ENCODE results near the gene ZNF784. TPM values are rescaled to one million over a fixed set of nuclear protein-coding genes. Genes with fewer than 3 reads are reported as not detected.

ZNF784 gene, protein sequence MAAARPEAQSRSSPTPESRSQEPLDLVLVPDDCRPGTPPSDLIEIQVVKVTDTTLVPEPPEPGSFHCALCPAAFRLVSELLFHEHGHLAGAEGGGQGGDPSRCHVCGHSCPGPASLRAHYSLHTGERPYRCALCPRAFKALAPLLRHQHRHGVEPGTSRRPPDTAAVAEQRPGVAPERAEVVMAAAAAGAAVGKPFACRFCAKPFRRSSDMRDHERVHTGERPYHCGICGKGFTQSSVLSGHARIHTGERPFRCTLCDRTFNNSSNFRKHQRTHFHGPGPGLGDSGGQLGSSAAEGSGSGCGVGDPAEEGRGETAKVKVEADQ
- 2.8 and 4.8 TPM in 2 replicates for total RNA-seq (ENCODE audit: low replicate concordance)

DNA sequence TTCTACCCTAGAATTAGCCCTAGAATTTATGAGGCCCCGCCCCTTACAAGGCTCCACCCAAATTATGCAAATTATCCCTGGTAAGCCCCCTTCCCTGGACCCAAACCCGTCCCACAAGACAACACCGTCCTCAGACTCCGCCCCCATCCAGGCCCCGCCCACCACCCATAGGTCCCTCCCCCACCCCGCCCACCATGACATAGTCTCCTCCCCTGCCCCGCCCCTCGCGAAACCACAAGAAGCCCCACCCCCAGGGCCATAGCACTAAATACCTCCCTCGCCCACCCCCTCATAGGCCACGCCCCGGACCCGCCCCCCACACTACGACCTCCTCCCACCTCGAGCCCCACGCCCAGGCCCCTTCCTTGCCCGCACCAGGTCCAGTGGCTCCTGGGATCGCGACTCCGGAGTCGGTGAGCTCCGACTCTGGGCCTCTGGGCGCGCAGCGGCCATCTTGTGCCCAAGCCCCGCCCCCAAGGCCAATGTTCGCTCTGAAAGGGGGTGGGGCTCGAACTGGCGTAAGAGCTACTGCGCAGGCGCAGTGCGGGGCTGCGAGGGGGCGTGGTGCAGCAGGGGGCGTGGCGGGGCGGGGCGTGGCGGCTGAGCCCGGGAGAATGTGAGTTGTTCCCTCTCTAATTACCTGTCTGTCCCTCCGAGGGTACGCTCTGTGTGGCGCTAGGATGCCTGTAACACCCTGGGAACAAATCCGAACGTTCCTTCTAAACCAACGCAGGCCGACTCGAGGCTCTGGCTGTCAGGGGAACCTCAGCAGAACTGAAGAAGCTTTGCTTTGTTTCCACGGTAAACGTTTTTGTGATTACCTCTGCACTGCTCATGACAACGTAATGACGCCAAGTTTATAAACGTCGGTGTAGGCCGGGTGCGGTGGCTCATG lies at the start of gene ZNF784:
TSS of gene ZNF784 (minus strand) at position 458 of the 895 bp plus-strand sequence. CDS start at position 453, 5 bp downstream.
- DNase-seq (ENCODE audit: low read depth), result peak; percentile 94
- H3K4me3 ChIP-seq (ENCODE audit: low read depth, low read length), result peak within 1 kb of the TSS; percentile 76
- TF ChIP-seq, protein P1, sequence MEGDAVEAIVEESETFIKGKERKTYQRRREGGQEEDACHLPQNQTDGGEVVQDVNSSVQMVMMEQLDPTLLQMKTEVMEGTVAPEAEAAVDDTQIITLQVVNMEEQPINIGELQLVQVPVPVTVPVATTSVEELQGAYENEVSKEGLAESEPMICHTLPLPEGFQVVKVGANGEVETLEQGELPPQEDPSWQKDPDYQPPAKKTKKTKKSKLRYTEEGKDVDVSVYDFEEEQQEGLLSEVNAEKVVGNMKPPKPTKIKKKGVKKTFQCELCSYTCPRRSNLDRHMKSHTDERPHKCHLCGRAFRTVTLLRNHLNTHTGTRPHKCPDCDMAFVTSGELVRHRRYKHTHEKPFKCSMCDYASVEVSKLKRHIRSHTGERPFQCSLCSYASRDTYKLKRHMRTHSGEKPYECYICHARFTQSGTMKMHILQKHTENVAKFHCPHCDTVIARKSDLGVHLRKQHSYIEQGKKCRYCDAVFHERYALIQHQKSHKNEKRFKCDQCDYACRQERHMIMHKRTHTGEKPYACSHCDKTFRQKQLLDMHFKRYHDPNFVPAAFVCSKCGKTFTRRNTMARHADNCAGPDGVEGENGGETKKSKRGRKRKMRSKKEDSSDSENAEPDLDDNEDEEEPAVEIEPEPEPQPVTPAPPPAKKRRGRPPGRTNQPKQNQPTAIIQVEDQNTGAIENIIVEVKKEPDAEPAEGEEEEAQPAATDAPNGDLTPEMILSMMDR (IDR thresholded peaks at IDR 0.05; ENCODE audit: insufficient read depth, low read length), result no peak

DNA sequence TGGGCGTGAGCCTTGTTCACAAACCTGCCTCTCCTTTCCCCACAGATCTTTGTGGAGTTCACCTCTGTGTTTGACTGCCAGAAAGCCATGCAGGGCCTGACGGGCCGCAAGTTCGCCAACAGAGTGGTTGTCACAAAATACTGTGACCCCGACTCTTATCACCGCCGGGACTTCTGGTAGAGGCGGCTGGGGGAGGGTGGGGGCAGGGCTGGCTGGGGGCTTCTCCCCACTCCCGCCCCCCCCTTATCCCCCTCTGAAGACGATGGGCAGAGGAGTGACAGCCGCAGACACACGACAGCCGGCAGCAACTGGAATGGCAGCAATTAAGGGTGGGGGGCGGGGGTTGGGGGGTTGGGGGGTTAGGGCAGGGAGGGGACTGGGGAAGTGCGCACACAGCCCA lies 49.5 kb upstream of the ZNF784 start:
- no peak overlapping the region for H3K4me3 ChIP-seq (ENCODE audit: low read depth, low read length)
- no peak for DNase-seq (ENCODE audit: low read depth)
- TF ChIP-seq, protein P1 (IDR thresholded peaks at IDR 0.05; ENCODE audit: insufficient read depth, low read length), result no peak

DNA sequence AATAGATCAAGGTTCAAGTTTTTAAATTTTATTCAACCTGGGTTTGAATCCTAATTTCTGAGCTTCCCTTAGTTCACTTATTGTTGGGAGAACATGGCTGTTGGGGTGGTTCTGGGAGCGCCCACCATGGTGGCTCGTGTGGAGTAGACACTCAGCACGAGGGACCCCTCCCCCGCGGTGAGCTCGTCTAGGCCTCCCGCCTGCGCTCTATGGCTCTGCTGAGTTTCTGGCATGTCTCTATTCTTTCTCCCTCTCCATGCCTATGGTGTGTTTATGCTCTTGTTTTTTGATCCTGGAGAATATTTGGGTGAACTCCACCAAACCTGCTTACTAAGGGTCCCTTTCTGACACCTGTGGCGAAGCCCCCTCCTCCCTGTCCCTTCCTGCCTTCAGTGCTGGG lies 49.1 kb upstream of the ZNF784 start:
- no peak for DNase-seq (ENCODE audit: low read depth)
- TF ChIP-seq, protein P1 (IDR thresholded peaks at IDR 0.05; ENCODE audit: insufficient read depth, low read length), result no peak
- no peak overlapping the region for H3K4me3 ChIP-seq (ENCODE audit: low read depth, low read length)

DNA sequence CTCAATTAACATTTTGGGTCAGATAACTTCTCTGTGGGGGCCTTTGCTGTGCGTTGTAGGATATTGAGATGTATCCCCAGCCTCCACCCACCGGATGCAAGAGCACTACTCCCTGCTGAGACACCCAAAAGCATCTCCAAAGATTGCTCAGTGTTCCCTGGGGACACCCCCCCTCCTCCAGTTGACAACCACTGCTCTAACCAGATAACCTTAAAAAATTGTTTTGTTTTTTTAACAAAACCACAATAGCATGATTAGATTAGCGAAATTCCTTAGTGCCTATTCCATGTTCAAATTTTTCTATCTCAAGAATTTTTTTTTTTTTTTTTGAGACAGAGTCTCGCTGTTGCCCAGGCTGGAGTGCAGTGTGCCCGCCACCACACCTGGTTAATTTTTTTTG lies 48.1 kb upstream of the ZNF784 start:
- H3K4me3 ChIP-seq (ENCODE audit: low read depth, low read length), result no peak overlapping the region
- DNase-seq (ENCODE audit: low read depth), result peak; percentile 42
- TF ChIP-seq, protein P1 (IDR thresholded peaks at IDR 0.05; ENCODE audit: insufficient read depth, low read length), result no peak

DNA sequence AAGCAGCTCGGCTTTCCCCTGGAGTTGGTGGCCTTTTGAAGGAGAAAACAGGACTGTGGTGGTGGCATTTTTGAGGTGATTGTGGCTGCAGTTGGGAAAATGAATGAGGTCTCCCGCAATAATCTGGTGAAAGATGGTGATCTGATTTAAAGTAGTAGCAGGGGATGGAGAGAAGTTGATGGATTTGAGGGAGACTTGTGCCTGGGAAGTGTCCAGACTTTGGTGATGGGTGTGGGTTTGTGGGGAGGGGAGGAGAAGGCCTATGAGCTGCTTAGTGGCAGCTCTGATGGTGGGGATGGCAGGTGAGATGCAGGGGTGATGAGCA lies 46.6 kb upstream of the ZNF784 start:
- no peak overlapping the region for H3K4me3 ChIP-seq (ENCODE audit: low read depth, low read length)
- TF ChIP-seq, protein P1 (IDR thresholded peaks at IDR 0.05; ENCODE audit: insufficient read depth, low read length), result no peak
- no peak for DNase-seq (ENCODE audit: low read depth)

DNA sequence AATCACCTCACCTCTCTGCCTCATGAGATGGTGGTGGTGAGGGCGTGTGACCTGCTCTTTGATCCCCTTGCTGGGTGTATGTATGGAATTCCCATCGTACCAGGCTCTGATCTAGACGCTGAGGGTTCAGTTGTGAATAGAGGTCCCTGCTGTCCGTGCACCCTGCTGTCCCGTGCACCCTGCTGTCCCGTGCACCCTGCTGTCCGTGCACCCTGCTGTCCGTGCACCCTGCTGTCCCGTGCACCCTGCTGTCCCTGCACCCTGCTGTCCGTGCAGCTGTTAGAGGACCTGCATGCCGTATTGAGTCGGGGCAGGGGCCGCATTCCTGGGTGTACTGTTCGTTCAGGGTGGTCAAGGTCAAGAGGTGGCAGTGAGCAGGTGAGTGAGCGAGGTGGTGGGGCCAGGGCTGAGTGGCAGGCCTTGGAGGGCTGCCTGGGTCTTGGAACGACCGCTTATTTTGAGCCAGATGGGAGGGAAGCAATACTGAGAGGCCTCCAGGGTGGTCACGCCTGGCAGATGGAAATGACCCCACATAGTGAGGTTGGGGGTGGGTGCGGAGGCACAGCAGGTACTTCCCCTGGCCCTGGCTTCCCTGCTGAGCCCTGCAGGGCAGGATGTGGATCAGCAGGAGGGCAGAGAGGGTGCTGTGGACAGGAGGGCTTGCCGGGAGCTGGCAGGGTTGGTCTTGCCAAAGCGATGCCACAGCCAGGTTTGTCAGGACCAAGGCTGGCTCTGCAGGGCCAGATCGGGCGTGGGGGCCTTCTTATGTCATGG lies 46.1 kb upstream of the ZNF784 start:
- H3K4me3 ChIP-seq (ENCODE audit: low read depth, low read length), result no peak overlapping the region
- TF ChIP-seq, protein P1 (IDR thresholded peaks at IDR 0.05; ENCODE audit: insufficient read depth, low read length), result no peak

More for the DNA sequence above, 46.1 kb upstream of the ZNF784 start:
- DNase-seq (ENCODE audit: low read depth), result no peak
